Large intestine (tissue), 3 donors: Measurements from ENCODE around the gene LRFN3. TPM values are rescaled to one million over a fixed set of nuclear protein-coding genes. Genes with fewer than 3 reads are reported as not detected.
"Not testable (repeated sequence)": the region's sequence is repeated elsewhere in the genome, so short reads cannot be mapped to it uniquely, and the experiment has no call there.

Experiments
- DNase-seq, 2 donors: peaks; one replicate each; pipeline versions ENCODE4 v3.0.0 to v3.0.0-alpha.2; 2013
- H3K27ac ChIP-seq: one replicate; pipeline ENCODE4 v1.5.1; 2013; ENCODE audit warnings: low read length
- H3K27me3 ChIP-seq: 2 replicates; pipeline ENCODE4 v1.6.1; 2013; ENCODE audit warnings: low read length; ENCODE audit not compliant: control insufficient read depth, insufficient read depth
- H3K36me3 ChIP-seq: 2 replicates; pipeline ENCODE4 v1.6.1; 2013; ENCODE audit warnings: low read length; ENCODE audit not compliant: control insufficient read depth, insufficient read depth
- H3K4me1 ChIP-seq: one replicate; pipeline ENCODE4 v1.6.1; 2013; ENCODE audit warnings: low read length; ENCODE audit not compliant: control insufficient read depth, insufficient read depth
- H3K4me3 ChIP-seq: one replicate; pipeline ENCODE4 v1.5.1; 2013; ENCODE audit warnings: low read length
- H3K9me3 ChIP-seq: one replicate; pipeline ENCODE4 v1.6.1; 2013; ENCODE audit warnings: mild to moderate bottlenecking, low read depth, low read length, moderate library complexity; ENCODE audit not compliant: control insufficient read depth
- WGBS: methylation state at CpG from one replicate; pipeline ENCODE4 v1.1.5; 2013; ENCODE audit warnings: low lambda C conversion rate; ENCODE audit not compliant: insufficient coverage; 5-methylcytosine and 5-hydroxymethylcytosine counted together
- polyA plus RNA-seq: library from polyadenylated mRNA; unstranded; fragments of 120-200 nt; gene quantifications from one replicate; pipeline ENCODE4 v1.2.1, GENCODE V29; 2013

The LRFN3 gene
- polyA plus RNA-seq, 1 donor = 10.7 TPM

- WGBS = 100% methylated on average over 1 of the region's 6 CpGs
- no peaks in the 10 kb centered on the region for H3K9me3 ChIP-seq
- H3K36me3 ChIP-seq = no peaks in the 10 kb centered on the region
- H3K27ac ChIP-seq = no peak overlapping the region
- H3K4me1 ChIP-seq = peaks cover 8% of the 10 kb centered on the region
- no peak overlapping the region for H3K4me3 ChIP-seq
- peaks cover 27% of the 10 kb centered on the region for H3K27me3 ChIP-seq
- no peak for DNase-seq
Observed at GRCh38 chr19:35905178-35905727, 30.9 kb upstream of the LRFN3 start.

- Histone ChIP-seq H3K27me3 (peaks cover 21% of the 10 kb centered on the region), H3K9me3 (no peaks in the 10 kb centered on the region), H3K36me3 (no peaks in the 10 kb centered on the region), H3K4me1 (peaks cover 8% of the 10 kb centered on the region), H3K27ac (no peak overlapping the region), H3K4me3 (peak overlapping the region; percentile 30)
- no peak for DNase-seq
- 58% methylated on average over 2 of the region's 12 CpGs for WGBS
Observed at GRCh38 chr19:35907377-35907745, 28.8 kb upstream of the LRFN3 start.

GRCh38 chr19:35908010-35908441, 28.1 kb upstream of the LRFN3 start, which contains the start of gene TYROBP:
TSS of gene TYROBP (minus strand) at chr19:35908295. CDS start at chr19:35908228, 67 bp downstream.
- WGBS = 75% methylated on average over 4 of the region's 9 CpGs
- no peak for DNase-seq
- peaks cover 8% of the 10 kb centered on the region for H3K4me1 ChIP-seq

GRCh38 chr19:35908973-35909683, 27.0 kb upstream of the LRFN3 start:
- no peaks in the 10 kb centered on the region for H3K9me3 ChIP-seq
- no peak for DNase-seq
- H3K27me3 ChIP-seq = peaks cover 7% of the 10 kb centered on the region
- WGBS = no CpG with 5 or more reads among the region's 10 CpGs
- no peak overlapping the region for H3K27ac ChIP-seq
- no peak overlapping the region for H3K4me3 ChIP-seq
- H3K4me1 ChIP-seq = no peaks in the 10 kb centered on the region
- no peaks in the 10 kb centered on the region for H3K36me3 ChIP-seq

More at GRCh38 chr19:35908010-35908441, 28.1 kb upstream of the LRFN3 start, which contains the start of gene TYROBP:
- Histone ChIP-seq H3K27ac (peak within 1 kb of the TSS; percentile 10), H3K9me3 (no peaks in the 10 kb centered on the region), H3K4me3 (peak within 1 kb of the TSS; percentile 30), H3K27me3 (peaks cover 16% of the 10 kb centered on the region), H3K36me3 (no peaks in the 10 kb centered on the region)

- DNase-seq = no peak
- no peaks in the 10 kb centered on the region for H3K9me3 ChIP-seq
- no peak overlapping the region for H3K27ac ChIP-seq
- no peak overlapping the region for H3K4me3 ChIP-seq
- peaks cover 1% of the 10 kb centered on the region for H3K27me3 ChIP-seq
- no peaks in the 10 kb centered on the region for H3K4me1 ChIP-seq
- H3K36me3 ChIP-seq = no peaks in the 10 kb centered on the region
- WGBS = no CpG with 5 or more reads among the region's 6 CpGs
Observed at GRCh38 chr19:35909684-35910035, 26.5 kb upstream of the LRFN3 start.

- not testable (repeated sequence) for H3K27me3 ChIP-seq, H3K9me3 ChIP-seq, H3K4me3 ChIP-seq, H3K36me3 ChIP-seq, H3K4me1 ChIP-seq, DNase-seq, H3K27ac ChIP-seq
- WGBS = no CpG with 5 or more reads among the region's 14 CpGs
Observed at GRCh38 chr19:35910355-35910754, 25.8 kb upstream of the LRFN3 start.

GRCh38 chr19:35911173-35911572, 25.0 kb upstream of the LRFN3 start:
- Histone ChIP-seq H3K27me3 (no peaks in the 10 kb centered on the region), H3K9me3 (no peaks in the 10 kb centered on the region), H3K4me3 (no peak overlapping the region), H3K27ac (no peak overlapping the region), H3K36me3 (no peaks in the 10 kb centered on the region), H3K4me1 (no peaks in the 10 kb centered on the region)
- WGBS = no CpG with 5 or more reads among the region's 3 CpGs
- DNase-seq = no peak

- Histone ChIP-seq H3K9me3 (no peaks in the 10 kb centered on the region), H3K4me3 (no peak overlapping the region), H3K27me3 (no peaks in the 10 kb centered on the region), H3K27ac (no peak overlapping the region), H3K4me1 (no peaks in the 10 kb centered on the region), H3K36me3 (no peaks in the 10 kb centered on the region)
- no CpG with 5 or more reads among the region's 5 CpGs for WGBS
- DNase-seq = no peak
Observed at GRCh38 chr19:35911790-35912189, 24.4 kb upstream of the LRFN3 start.

GRCh38 chr19:35913589-35913988, 22.6 kb upstream of the LRFN3 start:
- WGBS = 80% methylated on average over 1 of the region's 7 CpGs
- Histone ChIP-seq H3K36me3 (no peaks in the 10 kb centered on the region), H3K27ac (no peak overlapping the region), H3K4me1 (no peaks in the 10 kb centered on the region), H3K4me3 (no peak overlapping the region), H3K27me3 (no peaks in the 10 kb centered on the region), H3K9me3 (no peaks in the 10 kb centered on the region)
- DNase-seq = no peak

GRCh38 chr19:35915443-35915842, 20.7 kb upstream of the LRFN3 start:
- H3K36me3 ChIP-seq = no peaks in the 10 kb centered on the region
- H3K27ac ChIP-seq = no peak overlapping the region
- H3K4me1 ChIP-seq = no peaks in the 10 kb centered on the region
- DNase-seq = no peak
- no peak overlapping the region for H3K4me3 ChIP-seq
- no peaks in the 10 kb centered on the region for H3K27me3 ChIP-seq
- H3K9me3 ChIP-seq = no peaks in the 10 kb centered on the region
- WGBS = 79% methylated on average over 2 of the region's 3 CpGs

- WGBS = no CpG with 5 or more reads among the region's 11 CpGs
- H3K27ac ChIP-seq = no peak overlapping the region
- no peaks in the 10 kb centered on the region for H3K27me3 ChIP-seq
- no peak for DNase-seq
- H3K36me3 ChIP-seq = no peaks in the 10 kb centered on the region
- H3K4me3 ChIP-seq = no peak overlapping the region
- H3K9me3 ChIP-seq = no peaks in the 10 kb centered on the region
- H3K4me1 ChIP-seq = no peaks in the 10 kb centered on the region
Observed at GRCh38 chr19:35919306-35919705, 16.9 kb upstream of the LRFN3 start.
